IMR-90 (cell line): ENCODE results near the gene GPR89B. TPM values are rescaled to one million over a fixed set of nuclear protein-coding genes. Genes with fewer than 3 reads are reported as not detected.
A peak's percentile ranks its signal among the peaks of the same experiment; 100 is the strongest.
"Not testable (repeated sequence)": the region's sequence is repeated elsewhere in the genome, so short reads cannot be mapped to it uniquely, and the experiment has no call there.

ENCODE experiments used
- ATAC-seq: fragments of 200-7000 bp; cut with Tn5 transposase; 2 replicates; pipeline ENCODE4 v1.9.1; 2020; ENCODE audit warnings: low read depth, mild to moderate bottlenecking, moderate library complexity
- BruUV-seq: library from RNA; stranded (reverse); fragments of 400-500 nt; replicated peaks from 2 replicates; lab custom pipeline; 2021; lab: Mats Ljungman, UMichigan
- CTCF ChIA-PET: fragments of 300-600 bp; formaldehyde crosslinking; extraction: SDS; loops from one replicate; lab custom pipeline; 2021; ENCODE audit warnings: antibody characterized with exemption; lab: Yijun Ruan, JAX
- POLR2A ChIA-PET: fragments of 300-600 bp; sonication (Branson Sonifier 250); formaldehyde crosslinking; loops from one replicate; lab custom pipeline; 2022; ENCODE audit warnings: antibody characterized with exemption; ENCODE audit not compliant: unreplicated experiment; lab: Charles Lee
- DNase-seq: peaks from one replicate; pipeline ENCODE4 v3.0.0; 2013
- H2AFZ ChIP-seq: replicated peaks from 2 replicates; pipeline ENCODE3; 2013; ENCODE audit warnings: low read length, mild to moderate bottlenecking; ENCODE audit not compliant: poor library complexity
- H2AK5ac ChIP-seq: 2 replicates; pipeline ENCODE4 v1.6.1; 2013; ENCODE audit warnings: low read depth, low read length, inconsistent platforms
- H2AK9ac ChIP-seq: replicated peaks from 2 replicates; pipeline ENCODE3; 2013; ENCODE audit warnings: mild to moderate bottlenecking, low read depth, low read length, moderate library complexity; ENCODE audit not compliant: poor library complexity
- H2BK120ac ChIP-seq: 2 replicates; pipeline ENCODE4 v1.6.1; 2013; ENCODE audit warnings: low read depth, low read length, inconsistent platforms
- H2BK15ac ChIP-seq: 3 replicates; pipeline ENCODE4 v1.6.1; 2013; ENCODE audit warnings: low read depth, low read length, inconsistent platforms
- H2BK20ac ChIP-seq: 2 replicates; pipeline ENCODE4 v1.6.1; 2013; ENCODE audit warnings: low read depth, mild to moderate bottlenecking, inconsistent platforms, low read length, moderate library complexity
- H2BK5ac ChIP-seq: 2 replicates; pipeline ENCODE4 v1.6.1; 2013; ENCODE audit warnings: mild to moderate bottlenecking, low read depth, low read length, inconsistent platforms; ENCODE audit not compliant: poor library complexity, severe bottlenecking
- H3K14ac ChIP-seq: replicated peaks from 2 replicates; pipeline ENCODE4 v1.6.1; 2013; ENCODE audit warnings: low read depth, low read length, inconsistent platforms
- H3K18ac ChIP-seq: 2 replicates; pipeline ENCODE4 v1.6.1; 2013; ENCODE audit warnings: low read depth, low read length, control low read depth
- H3K23ac ChIP-seq: 2 replicates; pipeline ENCODE4 v1.6.1; 2013; ENCODE audit warnings: low read depth, low read length, inconsistent platforms
- H3K27ac ChIP-seq: 2 replicates; pipeline ENCODE4 v1.5.1; 2013; ENCODE audit warnings: mild to moderate bottlenecking, control low read depth, low read length; ENCODE audit not compliant: insufficient read depth
- H3K27me3 ChIP-seq: 2 replicates; pipeline ENCODE4 v1.6.1; 2013; ENCODE audit warnings: low read length; ENCODE audit not compliant: control insufficient read depth, insufficient read depth
- H3K36me3 ChIP-seq: 2 replicates; pipeline ENCODE4 v1.6.1; 2013; ENCODE audit warnings: low read length, mixed read lengths; ENCODE audit not compliant: control insufficient read depth, insufficient read depth
- H3K4ac ChIP-seq: 2 replicates; pipeline ENCODE4 v1.6.1; 2013; ENCODE audit warnings: low read depth, low read length, inconsistent platforms
- H3K4me1 ChIP-seq: 2 replicates; pipeline ENCODE4 v1.6.1; 2013; ENCODE audit warnings: low read length, mixed read lengths; ENCODE audit not compliant: control insufficient read depth, insufficient read depth
- H3K4me2 ChIP-seq: 2 replicates; pipeline ENCODE4 v1.6.1; 2013; ENCODE audit warnings: low read depth, mild to moderate bottlenecking, control low read depth, low read length, moderate library complexity
- H3K4me3 ChIP-seq: 2 replicates; pipeline ENCODE4 v1.5.1; 2013; ENCODE audit warnings: low read depth, mild to moderate bottlenecking, control low read depth, low read length, moderate library complexity; ENCODE audit not compliant: insufficient read depth
- H3K56ac ChIP-seq: 2 replicates; pipeline ENCODE4 v1.6.1; 2013; ENCODE audit warnings: low read length, inconsistent platforms; ENCODE audit not compliant: insufficient read depth; ENCODE audit errors: extremely low read depth
- H3K79me1 ChIP-seq, 2 experiments: 2 replicates each; pipeline ENCODE4 v1.6.1; 2013; ENCODE audit warnings: low read length in 2 of 2, inconsistent platforms in 1 of 2, low read depth in 1 of 2
- H3K9ac ChIP-seq: 2 replicates; pipeline ENCODE4 v1.6.1; 2013; ENCODE audit warnings: low read depth, low read length, control low read depth
- H3K9me1 ChIP-seq: 2 replicates; pipeline ENCODE4 v1.6.1; 2013; ENCODE audit warnings: low read length, inconsistent platforms; ENCODE audit not compliant: insufficient read depth
- H3K9me3 ChIP-seq: 2 replicates; pipeline ENCODE4 v1.6.1; 2013; ENCODE audit warnings: low read length; ENCODE audit not compliant: control insufficient read depth, insufficient read depth
- H4K20me1 ChIP-seq: 2 replicates; pipeline ENCODE4 v1.6.1; 2013; ENCODE audit warnings: low read length, inconsistent platforms; ENCODE audit not compliant: insufficient read depth
- H4K5ac ChIP-seq: 2 replicates; pipeline ENCODE4 v1.6.1; 2013; ENCODE audit warnings: mild to moderate bottlenecking, low read depth, low read length, control low read depth
- H4K8ac ChIP-seq, 2 experiments: 2 replicates each; pipeline ENCODE4 v1.6.1; 2013; ENCODE audit warnings: low read depth in 2 of 2, low read length in 2 of 2, control low read depth in 1 of 2, inconsistent platforms in 1 of 2
- H4K91ac ChIP-seq: 2 replicates; pipeline ENCODE4 v1.6.1; 2013; ENCODE audit warnings: low read depth, low read length, inconsistent platforms; ENCODE audit not compliant: insufficient read depth
- WGBS, 2 experiments: methylation state at CpG; one replicate each; pipeline versions ENCODE4 v1.1.5 to v1.1.7; 2013; ENCODE audit warnings: missing lambda C conversion rate in 2 of 2; ENCODE audit not compliant: insufficient read length in 1 of 2; ENCODE audit errors: extremely low coverage in 2 of 2; 5-methylcytosine and 5-hydroxymethylcytosine counted together
- dilution Hi-C: fragments of 300-500 bp; cut with HindIII; formaldehyde crosslinking; loops from one replicate; pipeline ENCODE4 v1.14.3; 2018; ENCODE audit warnings: low sequenced_read_pairs; ENCODE audit not compliant: unreplicated experiment
- in situ Hi-C: fragments of 300-500 bp; cut with MboI; formaldehyde crosslinking; loops from 3 replicates; pipeline ENCODE4 v1.14.3; 2019; ENCODE audit warnings: low sequenced_read_pairs, inconsistent platforms, mixed read lengths
- intact Hi-C: fragments of 100-400 bp; cut with micrococcal nuclease; formaldehyde crosslinking; loops from 2 replicates; pipeline ENCODE4 v1.10.0; 2022
- polyA plus RNA-seq, 3 experiments: library from polyadenylated mRNA; depleted of rRNA; stranded (reverse); fragments of >200 nt; gene quantifications; 2 replicates each; pipeline ENCODE4 v1.2.3, GENCODE V29; 2012; ENCODE audit warnings: low replicate concordance in 1 of 3
- total RNA-seq: library from RNA; depleted of rRNA; stranded (reverse); fragments of >200 nt; gene quantifications from 2 replicates; pipeline ENCODE4 v1.2.3, GENCODE V29; 2012

GPR89B gene
- total and polyA plus RNA-seq, 2 of the 4 experiments (the other 2 are of a cell fraction): 9.4 to 13.1 TPM

DNA sequence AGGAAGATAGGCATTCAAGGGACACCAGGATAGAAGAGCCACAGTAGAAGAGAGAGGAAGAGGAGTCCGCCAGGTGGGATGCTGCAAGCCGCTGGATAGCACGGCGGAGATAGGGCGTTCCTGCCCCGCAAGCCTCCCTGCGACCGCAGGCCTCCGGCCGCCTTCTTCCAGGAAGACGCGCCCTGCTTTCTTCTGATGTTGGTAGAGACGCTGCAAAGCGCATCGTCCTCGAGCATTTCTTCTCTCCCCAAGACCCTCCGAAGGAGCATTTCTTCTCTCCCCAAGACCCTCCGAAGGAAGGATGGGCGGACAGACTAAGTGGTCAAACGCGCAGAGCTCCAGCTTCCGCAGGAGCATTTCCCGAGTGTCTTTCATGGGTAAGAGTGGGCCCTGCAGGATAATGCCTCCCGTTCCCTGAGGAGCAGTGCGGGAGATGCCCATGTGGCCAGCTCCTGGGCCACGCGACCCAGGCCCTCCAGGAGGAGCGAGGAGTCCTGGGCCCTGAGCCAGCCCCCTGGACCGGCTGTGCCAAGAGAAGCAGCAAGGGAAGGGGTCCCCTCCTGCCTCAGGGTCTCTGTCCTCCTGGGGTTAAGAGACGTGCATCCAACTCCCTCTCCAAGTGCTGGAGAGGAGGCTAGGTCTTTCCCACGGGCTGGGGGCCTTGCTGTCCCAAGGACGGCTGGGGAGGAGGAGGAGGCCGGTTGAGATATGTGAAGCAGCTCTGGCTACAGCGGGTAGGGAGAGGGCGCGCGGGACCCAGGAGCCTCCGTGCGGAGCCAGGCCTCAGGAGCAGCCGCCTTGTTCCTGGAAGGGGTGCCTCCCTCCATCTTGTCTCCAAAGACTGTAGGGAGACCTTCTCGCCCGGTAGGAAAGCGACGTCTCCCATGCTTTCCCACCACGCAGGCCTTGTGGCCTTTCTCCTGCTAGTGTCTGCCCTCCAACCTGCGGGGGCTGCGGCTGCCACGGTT, 85.2 kb downstream of the GPR89B start:
- H3K23ac ChIP-seq, H4K5ac ChIP-seq, H3K4me1 ChIP-seq, H3K4me2 ChIP-seq, H3K4ac ChIP-seq, H4K20me1 ChIP-seq, H3K36me3 ChIP-seq, H3K9me3 ChIP-seq, H3K27ac ChIP-seq, H3K14ac ChIP-seq, H2BK5ac ChIP-seq, dilution Hi-C loops, H2AK5ac ChIP-seq, H3K56ac ChIP-seq, H3K9ac ChIP-seq, BruUV-seq, H2BK20ac ChIP-seq, CTCF ChIA-PET, DNase-seq, in situ Hi-C loops, H4K8ac ChIP-seq, H2AK9ac ChIP-seq, H3K4me3 ChIP-seq, H3K18ac ChIP-seq, H2AFZ ChIP-seq, H2BK15ac ChIP-seq, H3K79me1 ChIP-seq, H2BK120ac ChIP-seq, POLR2A ChIA-PET, intact Hi-C loops, H4K91ac ChIP-seq, ATAC-seq, H3K9me1 ChIP-seq: not testable (repeated sequence)
- H3K27me3 ChIP-seq: peaks cover 18% of the 10 kb centered on the region
- 78% methylated on average over 8 of the region's 48 CpGs; no CpG with 5 or more reads in 1 of the 2 experiments for WGBS, 2 experiments

- H3K4me1 ChIP-seq, CTCF ChIA-PET, BruUV-seq, H3K9me1 ChIP-seq, H3K18ac ChIP-seq, H3K79me1 ChIP-seq, H4K91ac ChIP-seq, H3K4me3 ChIP-seq, H3K4me2 ChIP-seq, H3K4ac ChIP-seq, H2AFZ ChIP-seq, POLR2A ChIA-PET, dilution Hi-C loops, H2BK20ac ChIP-seq, H3K36me3 ChIP-seq, in situ Hi-C loops, H3K27ac ChIP-seq, H3K14ac ChIP-seq, H4K20me1 ChIP-seq, H2BK120ac ChIP-seq, H2AK5ac ChIP-seq, DNase-seq, H2BK5ac ChIP-seq, H2BK15ac ChIP-seq, H4K5ac ChIP-seq, intact Hi-C loops, H2AK9ac ChIP-seq, H3K56ac ChIP-seq, H3K9ac ChIP-seq, H3K9me3 ChIP-seq, H4K8ac ChIP-seq, H3K23ac ChIP-seq: not testable (repeated sequence)
- WGBS, 2 experiments: no CpG with 5 or more reads among the region's 58 CpGs
- peak; percentile 59 for ATAC-seq
- H3K27me3 ChIP-seq: peaks cover 18% of the 10 kb centered on the region
Observed at GRCh38 chr1:148014289-148015200, 86.3 kb downstream of the GPR89B start.
